Measurements from ENCODE around the gene SLC13A2.
"Not testable (repeated sequence)": the region's sequence is repeated elsewhere in the genome, so short reads cannot be mapped to it uniquely, and the experiment has no call there.

Gene SLC13A2

GRCh38 chr17:28518578-28518977 lies 45.1 kb downstream of the SLC13A2 start:
- DNase-seq, result no peak

GRCh38 chr17:28519236-28519635 lies 45.8 kb downstream of the SLC13A2 start:
- DNase-seq, result no peak

- DNase-seq, result no peak
Measured at GRCh38 chr17:28520687-28521086, 47.2 kb downstream of the SLC13A2 start.

GRCh38 chr17:28521311-28522085 lies 48.1 kb downstream of the SLC13A2 start:
- no peak for DNase-seq

- DNase-seq, result not testable (repeated sequence)
Measured at GRCh38 chr17:28522281-28522680, 48.8 kb downstream of the SLC13A2 start.

- no peak for DNase-seq
Measured at GRCh38 chr17:28523186-28523585, 49.7 kb downstream of the SLC13A2 start.

- no peak for DNase-seq
Measured at GRCh38 chr17:28523876-28524275, 50.4 kb downstream of the SLC13A2 start.

- DNase-seq, result peak; percentile 13
Measured at GRCh38 chr17:28524476-28525424, 51.3 kb downstream of the SLC13A2 start.

GRCh38 chr17:28526381-28526780 lies 52.9 kb downstream of the SLC13A2 start:
- no peak for DNase-seq

- no peak for DNase-seq
Measured at GRCh38 chr17:28527181-28527681, 53.8 kb downstream of the SLC13A2 start.

GRCh38 chr17:28527859-28528258 lies 54.4 kb downstream of the SLC13A2 start:
- no peak for DNase-seq

GRCh38 chr17:28528327-28529012 lies 55.0 kb downstream of the SLC13A2 start:
- DNase-seq, result no peak

- no peak for DNase-seq
Measured at GRCh38 chr17:28529013-28529400, 55.6 kb downstream of the SLC13A2 start.

GRCh38 chr17:28530250-28530649 lies 56.8 kb downstream of the SLC13A2 start:
- DNase-seq, result no peak

GRCh38 chr17:28530926-28531325 lies 57.5 kb downstream of the SLC13A2 start:
- DNase-seq, result no peak

GRCh38 chr17:28532050-28532960 lies 58.9 kb downstream of the SLC13A2 start:
- DNase-seq, result no peak

- DNase-seq, result no peak
Measured at GRCh38 chr17:28533091-28533807, 59.8 kb downstream of the SLC13A2 start.

GRCh38 chr17:28534740-28535375 lies 61.4 kb downstream of the SLC13A2 start:
- DNase-seq, result no peak

GRCh38 chr17:28536532-28537218 lies 63.2 kb downstream of the SLC13A2 start:
- DNase-seq, result no peak

GRCh38 chr17:28537219-28537610 lies 63.8 kb downstream of the SLC13A2 start:
- no peak for DNase-seq

All from DMS53 (cell line).